ENCODE data around the gene CCDC3.
"Not testable (repeated sequence)": the region's sequence is repeated elsewhere in the genome, so short reads cannot be mapped to it uniquely, and the experiment has no call there.

- TF ChIP-seq, protein P1, sequence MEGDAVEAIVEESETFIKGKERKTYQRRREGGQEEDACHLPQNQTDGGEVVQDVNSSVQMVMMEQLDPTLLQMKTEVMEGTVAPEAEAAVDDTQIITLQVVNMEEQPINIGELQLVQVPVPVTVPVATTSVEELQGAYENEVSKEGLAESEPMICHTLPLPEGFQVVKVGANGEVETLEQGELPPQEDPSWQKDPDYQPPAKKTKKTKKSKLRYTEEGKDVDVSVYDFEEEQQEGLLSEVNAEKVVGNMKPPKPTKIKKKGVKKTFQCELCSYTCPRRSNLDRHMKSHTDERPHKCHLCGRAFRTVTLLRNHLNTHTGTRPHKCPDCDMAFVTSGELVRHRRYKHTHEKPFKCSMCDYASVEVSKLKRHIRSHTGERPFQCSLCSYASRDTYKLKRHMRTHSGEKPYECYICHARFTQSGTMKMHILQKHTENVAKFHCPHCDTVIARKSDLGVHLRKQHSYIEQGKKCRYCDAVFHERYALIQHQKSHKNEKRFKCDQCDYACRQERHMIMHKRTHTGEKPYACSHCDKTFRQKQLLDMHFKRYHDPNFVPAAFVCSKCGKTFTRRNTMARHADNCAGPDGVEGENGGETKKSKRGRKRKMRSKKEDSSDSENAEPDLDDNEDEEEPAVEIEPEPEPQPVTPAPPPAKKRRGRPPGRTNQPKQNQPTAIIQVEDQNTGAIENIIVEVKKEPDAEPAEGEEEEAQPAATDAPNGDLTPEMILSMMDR (IDR thresholded peaks at IDR 0.05; ENCODE audit: poor library complexity, severe bottlenecking) = not testable (repeated sequence)
- TF ChIP-seq EP300 (conservative IDR thresholded peaks at IDR 0.05; ENCODE audit: poor library complexity, severe bottlenecking); EZH2 (IDR thresholded peaks at IDR 0.05; ENCODE audit: borderline replicate concordance, insufficient read depth, low read length, poor library complexity, severe bottlenecking); POLR2AphosphoS5 (IDR thresholded peaks at IDR 0.05); SMC3 (conservative IDR thresholded peaks at IDR 0.05; ENCODE audit: poor library complexity); REST (IDR thresholded peaks at IDR 0.05; ENCODE audit: borderline replicate concordance); RAD21 (conservative IDR thresholded peaks at IDR 0.05); TAF1 (IDR thresholded peaks at IDR 0.05; ENCODE audit: low read depth); MXI1 (conservative IDR thresholded peaks at IDR 0.05; ENCODE audit: poor library complexity, severe bottlenecking): not testable (repeated sequence)
These were observed 17.9 kb downstream of the CCDC3 start for GRCh38 chr10:12983568-12983967.

Data from neural cell (in vitro differentiated cells).